ENCODE results near the gene PEX14.

PEX14 gene

GRCh38 chr1:10621906-10622305, 147.2 kb downstream of the PEX14 start:
- H3K4me3 ChIP-seq (ENCODE audit: low read depth, low read length): no peak overlapping the region
- no peak for TF ChIP-seq CTCF (IDR thresholded peaks at IDR 0.05; ENCODE audit: low read depth, low read length, missing control alignments)
- no peak for DNase-seq (ENCODE audit: low read depth)

GRCh38 chr1:10622910-10623685, 148.3 kb downstream of the PEX14 start:
- H3K4me3 ChIP-seq (ENCODE audit: low read depth, low read length): no peak overlapping the region
- no peak for TF ChIP-seq CTCF (IDR thresholded peaks at IDR 0.05; ENCODE audit: low read depth, low read length, missing control alignments)

GRCh38 chr1:10623686-10624145, 149.0 kb downstream of the PEX14 start:
- DNase-seq (ENCODE audit: low read depth): no peak
- no peak overlapping the region for H3K4me3 ChIP-seq (ENCODE audit: low read depth, low read length)
- TF ChIP-seq CTCF (IDR thresholded peaks at IDR 0.05; ENCODE audit: low read depth, low read length, missing control alignments): no peak

More at GRCh38 chr1:10622910-10623685, 148.3 kb downstream of the PEX14 start:
- no peak for DNase-seq (ENCODE audit: low read depth)

- no peak for TF ChIP-seq CTCF (IDR thresholded peaks at IDR 0.05; ENCODE audit: low read depth, low read length, missing control alignments)
- no peak overlapping the region for H3K4me3 ChIP-seq (ENCODE audit: low read depth, low read length)
- DNase-seq (ENCODE audit: low read depth): no peak
Observed at GRCh38 chr1:10624256-10625050, 149.7 kb downstream of the PEX14 start.

GRCh38 chr1:10625076-10625475, 150.3 kb downstream of the PEX14 start:
- no peak overlapping the region for H3K4me3 ChIP-seq (ENCODE audit: low read depth, low read length)
- no peak for DNase-seq (ENCODE audit: low read depth)
- TF ChIP-seq CTCF (IDR thresholded peaks at IDR 0.05; ENCODE audit: low read depth, low read length, missing control alignments): no peak

- no peak overlapping the region for H3K4me3 ChIP-seq (ENCODE audit: low read depth, low read length)
- no peak for DNase-seq (ENCODE audit: low read depth)
- TF ChIP-seq CTCF (IDR thresholded peaks at IDR 0.05; ENCODE audit: low read depth, low read length, missing control alignments): no peak
Observed at GRCh38 chr1:10625554-10625953, 150.8 kb downstream of the PEX14 start.

Measured in GM12864 (cell line).